DND-41 (cell line): Measurements from ENCODE around the gene ARID3A.

Source experiments
- ATAC-seq: fragments of 200-7000 bp; cut with Tn5 transposase; 3 replicates; pipeline ENCODE4 v1.9.1; 2021; ENCODE audit warnings: low read depth; ENCODE audit not compliant: insufficient read depth
- DNase-seq: peaks from one replicate; pipeline ENCODE4 v3.0.0-alpha.2; 2020
- H2AFZ ChIP-seq: 2 replicates; pipeline ENCODE4 v1.6.0; 2012; ENCODE audit warnings: low read depth, low read length
- H3K27ac ChIP-seq: 2 replicates; pipeline ENCODE4 v1.5.1; 2012; ENCODE audit warnings: low read length, inconsistent platforms
- H3K27me3 ChIP-seq: fragments of 200-600 bp; sonication (generic); 2 replicates; pipeline ENCODE4 v1.6.0; 2012; ENCODE audit warnings: low read length, mild to moderate bottlenecking, inconsistent platforms; ENCODE audit not compliant: insufficient read depth, poor library complexity
- H3K36me3 ChIP-seq: 2 replicates; pipeline ENCODE4 v1.5.1; 2012; ENCODE audit warnings: low read length, inconsistent platforms; ENCODE audit not compliant: insufficient read depth
- H3K4me1 ChIP-seq: 2 replicates; pipeline ENCODE4 v1.5.1; 2012; ENCODE audit warnings: mild to moderate bottlenecking, low read length; ENCODE audit not compliant: insufficient read depth
- H3K4me2 ChIP-seq: 2 replicates; pipeline ENCODE4 v1.6.0; 2012; ENCODE audit warnings: mild to moderate bottlenecking, moderate library complexity, low read length, inconsistent platforms; ENCODE audit not compliant: insufficient read depth
- H3K4me3 ChIP-seq, 2 experiments: fragments of 200-600 bp in 1 of 2; shearing (Covaris generic) in 1 of 2; 2 replicates each; pipeline ENCODE4 v1.5.1; 2012 to 2016; ENCODE audit warnings: inconsistent platforms in 2 of 2, low read length in 2 of 2, mild to moderate bottlenecking in 2 of 2, low read depth in 1 of 2, moderate library complexity in 1 of 2
- H3K79me2 ChIP-seq: 2 replicates; pipeline ENCODE4 v1.6.0; 2012; ENCODE audit warnings: low read length, inconsistent platforms; ENCODE audit not compliant: insufficient read depth
- H3K9ac ChIP-seq: 2 replicates; pipeline ENCODE4 v1.6.0; 2012; ENCODE audit warnings: low read depth, mild to moderate bottlenecking, inconsistent platforms, low read length, moderate library complexity
- H3K9me3 ChIP-seq: 2 replicates; pipeline ENCODE4 v1.5.1; 2012; ENCODE audit warnings: low read length, moderate library complexity, mild to moderate bottlenecking, inconsistent platforms; ENCODE audit not compliant: insufficient read depth, severe bottlenecking
- H4K20me1 ChIP-seq: 2 replicates; pipeline ENCODE4 v1.6.0; 2012; ENCODE audit warnings: low read length; ENCODE audit not compliant: insufficient read depth
- CTCF ChIP-seq: IDR thresholded peaks from 2 replicates; pipeline ENCODE4 v1.5.1; 2012; ENCODE audit warnings: borderline replicate concordance, low read length, moderate library complexity, mild to moderate bottlenecking; ENCODE audit not compliant: poor library complexity, severe bottlenecking; ENCODE audit errors: extremely low read depth
- EZH2 ChIP-seq: IDR thresholded peaks from 3 replicates; pipeline ENCODE4 v1.6.1; 2012; ENCODE audit warnings: borderline replicate concordance, low read depth, mild to moderate bottlenecking, moderate library complexity, low read length, inconsistent platforms; ENCODE audit not compliant: severe bottlenecking

Gene ARID3A

GRCh38 chr19:942133-942645 is 16.4 kb downstream of the ARID3A start:
- Histone ChIP-seq H3K27me3 (no peaks in the 10 kb centered on the region), H3K4me3 (no peak overlapping the region), H3K27ac (no peak overlapping the region), H3K4me1 (no peaks in the 10 kb centered on the region), H3K9me3 (no peaks in the 10 kb centered on the region), H3K79me2 (peaks cover 78% of the 10 kb centered on the region), H2AFZ (no peak overlapping the region), H3K36me3 (peaks cover 48% of the 10 kb centered on the region), H4K20me1 (peaks cover 65% of the 10 kb centered on the region), H3K4me2 (no peak overlapping the region), H3K9ac (no peak overlapping the region)
- DNase-seq = no peak
- TF ChIP-seq EZH2 (no peak), CTCF (no peak)
- ATAC-seq = no peak

- DNase-seq (no peak), ATAC-seq (no peak)
- no peak overlapping the region for H3K27ac ChIP-seq
- H3K4me3 ChIP-seq = no peak overlapping the region
- TF ChIP-seq EZH2 (no peak), CTCF (no peak)
- no peak overlapping the region for H2AFZ ChIP-seq
- peaks cover 74% of the 10 kb centered on the region for H3K79me2 ChIP-seq
- H3K4me2 ChIP-seq = no peak overlapping the region
- no peak overlapping the region for H3K9ac ChIP-seq
- no peaks in the 10 kb centered on the region for H3K9me3 ChIP-seq
- no peaks in the 10 kb centered on the region for H3K27me3 ChIP-seq
- H3K36me3 ChIP-seq = peaks cover 49% of the 10 kb centered on the region
- H3K4me1 ChIP-seq = no peaks in the 10 kb centered on the region
- peaks cover 64% of the 10 kb centered on the region for H4K20me1 ChIP-seq
Observed at GRCh38 chr19:943551-944170, 17.8 kb downstream of the ARID3A start.

- TF ChIP-seq EZH2 = no peak
- TF ChIP-seq CTCF = no peak
- peak; percentile 24; the same call in 1 of the 3 replicates for ATAC-seq
- Histone ChIP-seq H3K4me3 (no peak overlapping the region), H2AFZ (no peak overlapping the region), H4K20me1 (peaks cover 63% of the 10 kb centered on the region), H3K27me3 (no peaks in the 10 kb centered on the region), H3K27ac (no peak overlapping the region), H3K9ac (no peak overlapping the region), H3K9me3 (no peaks in the 10 kb centered on the region), H3K4me2 (no peak overlapping the region), H3K79me2 (peaks cover 72% of the 10 kb centered on the region), H3K4me1 (no peaks in the 10 kb centered on the region), H3K36me3 (peaks cover 49% of the 10 kb centered on the region)
- no peak for DNase-seq
Observed at GRCh38 chr19:944171-944567, 18.3 kb downstream of the ARID3A start.
